LNCAP (cell line): ENCODE results near the gene MAPK9.

Source experiments
- TF ChIP-seq, protein P1 (sequence below): fragments of 450-650 bp; IDR thresholded peaks from 2 replicates; pipeline ENCODE4 v1.5.1; 2017; ENCODE audit warnings: mild to moderate bottlenecking

The MAPK9 gene

DNA sequence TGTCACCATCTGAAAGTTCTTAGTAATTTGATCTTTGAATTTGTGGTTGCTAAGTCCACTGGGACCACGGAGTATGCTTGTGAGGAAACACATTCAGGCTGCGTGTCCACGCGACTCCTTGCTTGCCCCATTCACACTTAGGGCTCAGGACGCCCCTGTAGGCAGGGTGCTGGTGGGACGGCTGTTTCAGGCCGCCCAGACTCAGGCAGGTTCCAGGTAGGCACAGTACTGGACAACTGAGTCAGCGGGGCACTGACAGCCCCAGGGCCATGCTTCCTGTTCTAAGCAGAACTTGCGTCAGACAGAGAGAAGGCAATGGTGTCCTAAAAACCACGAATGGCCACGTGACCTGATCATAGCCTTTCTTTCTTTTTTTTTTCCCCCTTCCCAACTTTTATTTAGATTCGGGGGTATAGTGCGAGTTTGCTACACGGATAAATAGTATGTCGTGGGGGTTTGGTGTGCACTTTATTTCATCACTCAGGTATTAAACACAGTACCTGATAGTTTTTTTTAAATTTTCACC, 75.2 kb downstream of the MAPK9 start:
- TF ChIP-seq, protein P1, sequence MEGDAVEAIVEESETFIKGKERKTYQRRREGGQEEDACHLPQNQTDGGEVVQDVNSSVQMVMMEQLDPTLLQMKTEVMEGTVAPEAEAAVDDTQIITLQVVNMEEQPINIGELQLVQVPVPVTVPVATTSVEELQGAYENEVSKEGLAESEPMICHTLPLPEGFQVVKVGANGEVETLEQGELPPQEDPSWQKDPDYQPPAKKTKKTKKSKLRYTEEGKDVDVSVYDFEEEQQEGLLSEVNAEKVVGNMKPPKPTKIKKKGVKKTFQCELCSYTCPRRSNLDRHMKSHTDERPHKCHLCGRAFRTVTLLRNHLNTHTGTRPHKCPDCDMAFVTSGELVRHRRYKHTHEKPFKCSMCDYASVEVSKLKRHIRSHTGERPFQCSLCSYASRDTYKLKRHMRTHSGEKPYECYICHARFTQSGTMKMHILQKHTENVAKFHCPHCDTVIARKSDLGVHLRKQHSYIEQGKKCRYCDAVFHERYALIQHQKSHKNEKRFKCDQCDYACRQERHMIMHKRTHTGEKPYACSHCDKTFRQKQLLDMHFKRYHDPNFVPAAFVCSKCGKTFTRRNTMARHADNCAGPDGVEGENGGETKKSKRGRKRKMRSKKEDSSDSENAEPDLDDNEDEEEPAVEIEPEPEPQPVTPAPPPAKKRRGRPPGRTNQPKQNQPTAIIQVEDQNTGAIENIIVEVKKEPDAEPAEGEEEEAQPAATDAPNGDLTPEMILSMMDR: no peak

- TF ChIP-seq, protein P1: no peak
These were observed 75.9 kb downstream of the MAPK9 start for GRCh38 chr5:180215783-180216630.

GRCh38 chr5:180214870-180215770, 76.8 kb downstream of the MAPK9 start:
- TF ChIP-seq, protein P1: no peak

- TF ChIP-seq, protein P1: no peak
These were observed 78.2 kb downstream of the MAPK9 start for GRCh38 chr5:180213657-180214207.

GRCh38 chr5:180213256-180213600, 78.7 kb downstream of the MAPK9 start:
- TF ChIP-seq, protein P1: peak; percentile 28; the same call in 1 of the 2 replicates

DNA sequence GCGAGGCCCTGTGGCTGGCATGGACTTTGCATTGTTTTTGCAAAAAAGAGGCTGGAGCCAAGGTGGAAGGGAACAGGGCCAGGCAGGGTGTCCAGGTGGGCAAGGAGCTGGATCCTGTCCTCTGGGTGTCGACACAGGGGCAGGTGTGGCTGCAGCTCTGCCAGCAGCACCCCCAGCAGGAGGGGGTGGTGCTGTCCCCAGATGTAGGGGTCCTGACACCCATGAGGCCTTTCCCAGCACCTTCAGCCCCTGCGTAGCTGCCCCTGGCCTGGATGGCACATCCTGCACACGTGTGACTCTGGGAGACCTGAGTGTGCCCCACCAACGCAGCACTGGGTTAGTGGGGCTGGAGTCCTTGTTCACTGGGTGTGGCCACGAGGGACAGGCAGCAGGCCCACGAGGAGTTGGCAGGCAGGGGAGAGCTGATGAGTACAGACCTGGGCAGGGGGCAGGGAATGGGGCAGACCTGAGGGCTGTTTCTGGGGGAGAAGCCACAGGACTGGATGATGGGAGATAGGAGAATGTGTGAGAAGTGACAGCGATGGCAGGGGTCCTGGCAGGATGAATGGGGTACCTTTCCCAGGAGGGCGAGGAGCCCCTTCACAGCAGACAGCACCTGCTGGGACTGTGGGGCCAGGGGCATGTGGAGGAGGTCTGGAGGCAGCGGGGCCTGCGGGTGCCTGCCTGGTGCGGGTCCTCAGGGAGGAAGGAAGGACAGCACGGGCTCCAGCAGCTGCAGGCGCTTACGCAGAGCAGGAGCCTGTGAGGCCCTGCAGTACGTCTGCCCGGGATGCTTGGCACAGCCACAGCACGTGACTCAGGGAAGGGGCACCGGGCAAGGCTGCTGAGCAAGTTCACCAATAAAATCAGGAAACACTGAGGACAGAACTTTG, 79.3 kb downstream of the MAPK9 start:
- TF ChIP-seq, protein P1: no peak

DNA sequence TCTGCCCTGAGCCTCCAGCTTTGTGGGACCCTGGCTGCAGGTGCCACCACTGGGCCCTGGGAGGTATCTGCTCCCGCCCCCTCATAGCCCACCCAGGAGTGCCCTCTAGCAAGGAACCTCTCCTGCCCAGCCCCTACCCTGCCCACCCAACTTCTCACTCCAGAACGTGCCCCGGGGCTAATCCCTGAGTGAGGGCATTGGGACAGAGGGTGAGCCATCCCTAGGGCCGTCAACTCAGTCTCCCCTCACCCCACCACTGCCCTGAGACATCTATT, 80.2 kb downstream of the MAPK9 start:
- TF ChIP-seq, protein P1: no peak
